ENCODE measurements around the gene NUP54. TPM values are rescaled to one million over a fixed set of nuclear protein-coding genes. Genes with fewer than 3 reads are reported as not detected.

Gene NUP54
- total RNA-seq, 4 donors from 2014 or later: 37.7 to 49.7 (median 48.8) TPM

DNA sequence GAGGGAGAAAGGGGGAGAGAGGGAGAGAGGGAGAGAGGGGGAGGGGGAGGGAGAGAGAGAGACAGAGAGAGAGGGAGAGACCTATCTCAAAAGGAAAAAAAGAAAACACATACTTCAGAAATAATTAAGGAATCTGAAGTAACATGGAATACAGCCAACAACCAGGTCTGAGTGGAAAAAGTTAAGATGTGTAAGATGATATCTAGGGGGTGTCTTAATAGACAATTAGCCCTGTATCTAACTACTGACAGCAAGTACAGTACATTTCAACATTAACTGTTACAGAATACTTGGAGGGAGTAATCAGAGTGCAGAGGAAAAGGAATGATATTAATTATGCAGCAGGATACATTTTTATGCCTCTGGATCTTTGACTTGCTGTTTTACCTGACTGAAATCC lies 22.4 kb downstream of the NUP54 start:
- Histone ChIP-seq H3K27me3 (no peaks in the 10 kb centered on the region), H3K9me3 (no peaks in the 10 kb centered on the region), H3K4me1 (no peaks in the 10 kb centered on the region), H3K4me3 (replicated peaks in 1 of 3) (no peak overlapping the region), H3K27ac (no peak overlapping the region), H3K36me3 (peaks cover 0 to 14% of the 10 kb centered on the region in 2 donors)
- intact Hi-C loops (cut with DNase I): no loop called here
- no peak for DNase-seq
- TF ChIP-seq CTCF (IDR thresholded peaks at IDR 0.05): no peak
- TF ChIP-seq POLR2A (IDR thresholded peaks at IDR 0.05): no peak

- DNase-seq: no peak
- no peak for TF ChIP-seq CTCF (IDR thresholded peaks at IDR 0.05)
- no peak for TF ChIP-seq POLR2A (IDR thresholded peaks at IDR 0.05)
- intact Hi-C loops (cut with DNase I): no loop called here
- Histone ChIP-seq H3K9me3 (no peaks in the 10 kb centered on the region), H3K36me3 (peaks cover 15 to 37% of the 10 kb centered on the region in 2 donors), H3K27me3 (no peaks in the 10 kb centered on the region), H3K4me3 (replicated peaks in 1 of 3) (no peak overlapping the region), H3K4me1 (no peaks in the 10 kb centered on the region), H3K27ac (no peak overlapping the region)
- 82 to 96% methylated on average over 4 of the region's 4 CpGs for WGBS, 2 donors
Observed at GRCh38 chr4:76120199-76120598, 28.0 kb downstream of the NUP54 start.

DNA sequence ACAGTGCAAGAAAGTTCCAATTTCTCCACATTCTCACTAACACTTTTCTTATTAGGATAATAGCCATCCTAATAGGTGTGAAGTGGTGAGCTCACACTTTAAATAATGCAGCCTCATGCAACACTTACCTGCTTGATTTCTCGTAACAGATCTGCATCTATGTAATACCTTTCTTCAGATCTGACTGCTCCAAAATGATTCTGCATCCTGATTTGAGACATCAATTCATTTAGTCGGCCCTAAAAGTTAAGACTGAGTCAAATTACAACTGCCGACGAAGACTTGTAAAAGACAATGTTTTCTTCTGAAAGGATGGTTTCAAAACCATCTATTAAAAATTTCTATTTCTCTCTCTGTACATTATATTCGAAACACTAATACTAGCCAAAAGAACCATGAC lies 30.7 kb downstream of the NUP54 start:
- Histone ChIP-seq H3K4me3 (replicated peaks in 1 of 3) (no peak overlapping the region), H3K36me3 (peaks cover 15 to 25% of the 10 kb centered on the region in 2 donors), H3K27ac (no peak overlapping the region), H3K27me3 (no peaks in the 10 kb centered on the region), H3K9me3 (no peaks in the 10 kb centered on the region), H3K4me1 (no peaks in the 10 kb centered on the region)
- 97% methylated on average over 5 of the region's 5 CpGs for WGBS, 2 donors
- intact Hi-C loops (cut with DNase I): no loop called here
- TF ChIP-seq CTCF (IDR thresholded peaks at IDR 0.05) (no peak), POLR2A (IDR thresholded peaks at IDR 0.05) (no peak)
- DNase-seq: no peak

DNA sequence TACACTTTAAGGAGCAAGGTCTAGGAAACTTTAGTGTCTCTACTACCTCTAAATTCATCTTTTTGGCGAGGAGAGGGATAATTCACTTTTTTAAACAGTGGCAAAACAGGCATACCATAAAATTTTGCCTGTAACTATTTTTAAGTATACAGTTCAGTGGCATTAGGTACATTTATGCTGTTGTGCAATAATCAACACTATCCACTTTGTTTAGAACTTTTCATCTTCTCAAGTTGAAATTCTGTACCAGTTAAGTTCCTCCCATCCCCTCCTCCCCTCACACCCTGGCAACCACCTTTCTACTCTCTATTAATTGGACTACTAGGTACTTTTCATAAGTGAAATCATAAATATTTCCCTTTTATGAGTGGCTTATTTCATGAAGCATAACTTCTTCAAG lies 31.4 kb downstream of the NUP54 start:
- WGBS, 2 donors: 89 to 97% methylated on average over 1 of the region's 1 CpG
- TF ChIP-seq CTCF (IDR thresholded peaks at IDR 0.05) (no peak), POLR2A (IDR thresholded peaks at IDR 0.05) (no peak)
- no peaks in the 10 kb centered on the region for H3K4me1 ChIP-seq
- H3K36me3 ChIP-seq: peaks cover 15 to 25% of the 10 kb centered on the region in 2 donors
- no peak overlapping the region for H3K27ac ChIP-seq
- intact Hi-C loops (cut with DNase I): no loop called here
- no peaks in the 10 kb centered on the region for H3K9me3 ChIP-seq
- no peaks in the 10 kb centered on the region for H3K27me3 ChIP-seq
- DNase-seq: no peak
- H3K4me3 ChIP-seq (replicated peaks in 1 of 3): no peak overlapping the region

GRCh38 chr4:76108467-76109181 lies 39.6 kb downstream of the NUP54 start:
- Histone ChIP-seq H3K4me3 (replicated peaks in 1 of 3) (no peak overlapping the region), H3K27me3 (no peaks in the 10 kb centered on the region), H3K9me3 (no peaks in the 10 kb centered on the region), H3K27ac (no peak overlapping the region), H3K36me3 (no peaks in the 10 kb centered on the region), H3K4me1 (no peaks in the 10 kb centered on the region)
- intact Hi-C loops (cut with DNase I): no loop called here
- WGBS, 2 donors: 52 to 59% methylated on average over 5 of the region's 5 CpGs
- no peak for DNase-seq
- no peak for TF ChIP-seq POLR2A (IDR thresholded peaks at IDR 0.05)
- TF ChIP-seq CTCF (IDR thresholded peaks at IDR 0.05): no peak
